Lower leg skin (tissue), 3 donors: ENCODE measurements around the gene SAPCD2.

Source experiments
- CTCF ChIP-seq, 3 donors: fragments of 450-650 bp; IDR thresholded peaks; one replicate each; pipeline ENCODE4 v1.5.1; 2016; ENCODE audit warnings: antibody characterized with exemption in 3 of 3, mild to moderate bottlenecking in 3 of 3, moderate library complexity in 2 of 3
- POLR2A ChIP-seq, 2 donors: fragments of 450-650 bp; IDR thresholded peaks; one replicate each; pipeline ENCODE4 v1.6.1; 2016 to 2017; ENCODE audit warnings: antibody characterized with exemption in 2 of 2, mild to moderate bottlenecking in 1 of 2, moderate library complexity in 1 of 2

- TF ChIP-seq CTCF (IDR thresholded peaks at IDR 0.05) (no peak), POLR2A (IDR thresholded peaks at IDR 0.05) (no peak)
These were observed 8.5 kb upstream of the SAPCD2 start for GRCh38 chr9:137078701-137079400.
